Measurements from ENCODE around the gene IDI2.

IDI2 gene

GRCh38 chr10:1007583-1007982, 18.1 kb downstream of the IDI2 start:
- no peak for DNase-seq (ENCODE audit: low spot score)

- no peak for DNase-seq (ENCODE audit: low spot score)
Measured at GRCh38 chr10:1006573-1006972, 19.1 kb downstream of the IDI2 start.

GRCh38 chr10:1003884-1004670, 21.6 kb downstream of the IDI2 start:
- DNase-seq (ENCODE audit: low spot score): no peak

GRCh38 chr10:1002425-1003006, 23.1 kb downstream of the IDI2 start:
- DNase-seq (ENCODE audit: low spot score): no peak

GRCh38 chr10:997266-998022, 28.2 kb downstream of the IDI2 start:
- no peak for DNase-seq (ENCODE audit: low spot score)

GRCh38 chr10:996031-996430, 29.6 kb downstream of the IDI2 start:
- DNase-seq (ENCODE audit: low spot score): no peak

GRCh38 chr10:995559-995926, 30.1 kb downstream of the IDI2 start:
- no peak for DNase-seq (ENCODE audit: low spot score)

- DNase-seq (ENCODE audit: low spot score): no peak
Measured at GRCh38 chr10:994836-995558, 30.7 kb downstream of the IDI2 start.

GRCh38 chr10:992871-993270, 32.8 kb downstream of the IDI2 start:
- DNase-seq (ENCODE audit: low spot score): no peak

GRCh38 chr10:992467-992866, 33.2 kb downstream of the IDI2 start:
- DNase-seq (ENCODE audit: low spot score): no peak

- no peak for DNase-seq (ENCODE audit: low spot score)
Measured at GRCh38 chr10:990808-991207, 34.9 kb downstream of the IDI2 start.

GRCh38 chr10:988667-989545, 36.8 kb downstream of the IDI2 start:
- no peak for DNase-seq (ENCODE audit: low spot score)

- DNase-seq (ENCODE audit: low spot score): peak; percentile 84
Measured at GRCh38 chr10:987870-988666, 37.6 kb downstream of the IDI2 start, which contains the start of gene GTPBP4. GTPBP4 (plus strand) TSS chr10:988434; CDS start chr10:988480, 46 bp downstream.

GRCh38 chr10:987620-987869, 38.1 kb downstream of the IDI2 start:
- peak; percentile 5 for DNase-seq (ENCODE audit: low spot score)

- DNase-seq (ENCODE audit: low spot score): no peak
Measured at GRCh38 chr10:986881-987619, 38.6 kb downstream of the IDI2 start.

GRCh38 chr10:986137-986825, 39.4 kb downstream of the IDI2 start:
- peak; percentile 7 for DNase-seq (ENCODE audit: low spot score)

- no peak for DNase-seq (ENCODE audit: low spot score)
Measured at GRCh38 chr10:985361-985760, 40.3 kb downstream of the IDI2 start.

- no peak for DNase-seq (ENCODE audit: low spot score)
Measured at GRCh38 chr10:983971-984655, 41.5 kb downstream of the IDI2 start.

GRCh38 chr10:983401-983800, 42.3 kb downstream of the IDI2 start:
- no peak for DNase-seq (ENCODE audit: low spot score)

All from SW480 (cell line).